ENCODE data around the gene NAA10.

GRCh38 chrX:153969904-153970356, 35.1 kb upstream of the NAA10 start:
- no peak for TF ChIP-seq CTCF (IDR thresholded peaks at IDR 0.05)
- no peak for TF ChIP-seq POLR2A (IDR thresholded peaks at IDR 0.05)

Data from heart left ventricle (tissue), 13 donors.